WERI-Rb-1 (cell line): ENCODE measurements around the gene LHX4.

Source experiments
- DNase-seq: peaks from one replicate; pipeline ENCODE4 v3.0.0-alpha.2; 2020
- H3K27ac ChIP-seq: fragments of 250-450 bp; sonication (Bioruptor Pico); 2 replicates; pipeline ENCODE4 v1.5.1; 2020; ENCODE audit warnings: mild to moderate bottlenecking, moderate library complexity
- H3K27me3 ChIP-seq: fragments of 250-450 bp; sonication (Bioruptor Pico); 2 replicates; pipeline ENCODE4 v1.5.1; 2021; ENCODE audit warnings: mild to moderate bottlenecking, low read depth, moderate library complexity; ENCODE audit not compliant: insufficient read depth, severe bottlenecking
- H3K36me3 ChIP-seq: fragments of 250-450 bp; sonication (Bioruptor Pico); 2 replicates; pipeline ENCODE4 v1.5.1; 2020; ENCODE audit warnings: mild to moderate bottlenecking, moderate library complexity
- H3K4me3 ChIP-seq: 2 replicates; pipeline ENCODE4 v1.5.1; 2011; ENCODE audit warnings: low read depth, mild to moderate bottlenecking, control low read depth, low read length
- H3K9me3 ChIP-seq: fragments of 250-450 bp; sonication (Bioruptor Pico); 2 replicates; pipeline ENCODE4 v1.5.1; 2021; ENCODE audit warnings: mild to moderate bottlenecking, moderate library complexity; ENCODE audit not compliant: severe bottlenecking
- TF ChIP-seq, protein P1 (sequence below): IDR thresholded peaks from 2 replicates; pipeline ENCODE4 v1.5.1; 2011; ENCODE audit warnings: low read depth, mild to moderate bottlenecking, control low read depth, inconsistent platforms, low read length

Gene LHX4

DNA sequence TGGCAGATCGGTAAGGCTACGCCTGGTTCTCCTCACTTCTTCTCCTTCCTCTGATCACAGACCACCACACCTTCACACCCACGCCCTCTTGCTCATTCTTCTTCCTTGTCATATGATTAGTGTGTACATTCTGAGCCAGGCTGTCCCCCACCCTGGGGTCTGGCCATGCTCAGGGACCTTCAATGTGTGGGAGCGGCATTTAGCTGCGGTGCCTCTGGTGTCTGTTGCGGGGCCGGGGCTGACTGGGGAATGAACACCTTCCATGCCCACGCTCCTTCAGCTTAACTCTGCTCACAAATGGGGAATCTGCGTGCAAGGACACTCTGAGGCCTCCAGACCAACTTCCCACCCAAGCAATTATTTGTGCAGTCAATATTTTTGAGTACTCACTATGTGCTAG is 46.0 kb upstream of the LHX4 start:
- Histone ChIP-seq H3K4me3 (no peak overlapping the region), H3K27me3 (no peaks in the 10 kb centered on the region), H3K9me3 (no peaks in the 10 kb centered on the region), H3K27ac (no peak overlapping the region), H3K36me3 (peaks cover 2% of the 10 kb centered on the region; the same call in 1 of the 2 replicates)
- TF ChIP-seq, protein P1, sequence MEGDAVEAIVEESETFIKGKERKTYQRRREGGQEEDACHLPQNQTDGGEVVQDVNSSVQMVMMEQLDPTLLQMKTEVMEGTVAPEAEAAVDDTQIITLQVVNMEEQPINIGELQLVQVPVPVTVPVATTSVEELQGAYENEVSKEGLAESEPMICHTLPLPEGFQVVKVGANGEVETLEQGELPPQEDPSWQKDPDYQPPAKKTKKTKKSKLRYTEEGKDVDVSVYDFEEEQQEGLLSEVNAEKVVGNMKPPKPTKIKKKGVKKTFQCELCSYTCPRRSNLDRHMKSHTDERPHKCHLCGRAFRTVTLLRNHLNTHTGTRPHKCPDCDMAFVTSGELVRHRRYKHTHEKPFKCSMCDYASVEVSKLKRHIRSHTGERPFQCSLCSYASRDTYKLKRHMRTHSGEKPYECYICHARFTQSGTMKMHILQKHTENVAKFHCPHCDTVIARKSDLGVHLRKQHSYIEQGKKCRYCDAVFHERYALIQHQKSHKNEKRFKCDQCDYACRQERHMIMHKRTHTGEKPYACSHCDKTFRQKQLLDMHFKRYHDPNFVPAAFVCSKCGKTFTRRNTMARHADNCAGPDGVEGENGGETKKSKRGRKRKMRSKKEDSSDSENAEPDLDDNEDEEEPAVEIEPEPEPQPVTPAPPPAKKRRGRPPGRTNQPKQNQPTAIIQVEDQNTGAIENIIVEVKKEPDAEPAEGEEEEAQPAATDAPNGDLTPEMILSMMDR: no peak
- no peak for DNase-seq

DNA sequence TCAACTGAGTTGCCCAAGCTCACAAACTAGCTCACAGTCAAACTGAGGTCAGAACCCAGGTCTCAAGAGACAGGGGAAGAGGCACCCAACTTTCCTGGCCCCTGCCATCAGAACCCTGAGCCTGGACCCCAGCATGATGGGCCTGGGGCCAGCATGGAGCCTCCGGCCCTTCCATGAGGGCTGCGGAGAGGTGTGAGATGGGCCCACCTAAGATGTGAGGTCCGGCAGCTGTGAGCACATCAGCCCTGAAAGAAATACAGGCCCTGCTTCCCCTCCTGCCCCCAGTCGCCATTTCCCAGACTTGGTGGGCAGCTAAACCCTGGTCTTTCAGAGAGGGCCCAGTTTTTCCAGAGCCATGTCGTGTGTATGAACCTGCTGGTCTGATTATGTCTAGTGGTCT is 44.8 kb upstream of the LHX4 start:
- Histone ChIP-seq H3K4me3 (no peak overlapping the region), H3K9me3 (no peaks in the 10 kb centered on the region), H3K27me3 (no peaks in the 10 kb centered on the region), H3K36me3 (peaks cover 6% of the 10 kb centered on the region), H3K27ac (no peak overlapping the region)
- TF ChIP-seq, protein P1: no peak
- DNase-seq: no peak

DNA sequence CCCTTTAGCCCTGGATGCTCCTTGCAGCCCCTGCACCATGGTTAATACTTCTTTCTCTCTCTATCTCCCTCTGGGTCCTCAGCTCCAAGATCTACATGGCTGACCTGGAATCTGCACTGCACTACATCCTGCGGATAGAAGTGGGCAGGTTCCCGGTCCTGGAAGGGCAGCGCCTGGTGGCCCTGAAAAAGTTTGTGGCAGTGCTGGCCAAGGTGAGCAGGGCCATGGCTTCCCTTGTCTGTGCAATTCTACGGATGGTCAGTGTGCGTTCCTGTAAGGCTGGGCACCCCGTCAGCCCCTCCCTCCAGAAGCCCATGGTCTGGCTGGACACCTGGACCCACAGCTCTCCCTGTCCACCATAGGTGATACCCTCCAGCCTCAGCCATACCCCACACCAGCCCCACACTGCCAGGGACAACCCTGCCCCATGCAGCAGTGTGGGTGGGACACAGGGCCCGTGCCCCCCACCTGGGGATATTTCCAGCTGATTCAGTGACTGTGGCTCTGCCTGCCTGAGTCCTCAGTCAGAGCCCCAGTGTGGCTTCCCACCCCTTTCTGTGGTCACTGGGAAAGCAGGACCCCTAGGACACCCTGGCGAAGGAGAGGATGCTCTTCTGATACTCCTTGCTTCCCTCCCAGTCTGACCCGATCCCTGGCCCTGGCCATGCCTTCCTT is 44.0 kb upstream of the LHX4 start:
- no peaks in the 10 kb centered on the region for H3K27me3 ChIP-seq
- peaks cover 6% of the 10 kb centered on the region for H3K36me3 ChIP-seq
- H3K27ac ChIP-seq: no peak overlapping the region
- H3K4me3 ChIP-seq: no peak overlapping the region
- TF ChIP-seq, protein P1: no peak
- no peaks in the 10 kb centered on the region for H3K9me3 ChIP-seq
- no peak for DNase-seq

DNA sequence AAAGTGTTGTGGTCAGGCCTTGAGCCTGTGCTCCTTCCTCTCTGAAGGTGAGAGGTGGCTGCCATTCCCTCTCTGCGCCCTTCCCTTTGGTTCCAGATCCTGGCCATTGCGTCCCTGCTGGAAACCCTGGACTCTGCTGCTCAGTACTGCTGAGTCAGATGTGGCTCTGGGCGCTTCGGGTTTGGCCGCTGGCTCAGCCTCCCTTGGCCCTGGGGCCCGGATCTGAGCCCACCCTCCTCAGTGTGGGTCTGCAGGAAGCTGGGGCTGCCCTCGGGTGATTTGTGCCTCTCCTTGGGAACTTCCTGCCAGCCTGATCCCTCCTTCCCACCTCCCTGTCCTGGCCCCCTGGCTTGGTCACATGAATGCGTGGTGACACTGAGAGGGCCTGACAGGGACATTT is 43.2 kb upstream of the LHX4 start:
- no peak overlapping the region for H3K4me3 ChIP-seq
- peaks cover 6% of the 10 kb centered on the region for H3K36me3 ChIP-seq
- no peak for DNase-seq
- no peaks in the 10 kb centered on the region for H3K27me3 ChIP-seq
- H3K9me3 ChIP-seq: no peaks in the 10 kb centered on the region
- no peak overlapping the region for H3K27ac ChIP-seq
- TF ChIP-seq, protein P1: no peak

DNA sequence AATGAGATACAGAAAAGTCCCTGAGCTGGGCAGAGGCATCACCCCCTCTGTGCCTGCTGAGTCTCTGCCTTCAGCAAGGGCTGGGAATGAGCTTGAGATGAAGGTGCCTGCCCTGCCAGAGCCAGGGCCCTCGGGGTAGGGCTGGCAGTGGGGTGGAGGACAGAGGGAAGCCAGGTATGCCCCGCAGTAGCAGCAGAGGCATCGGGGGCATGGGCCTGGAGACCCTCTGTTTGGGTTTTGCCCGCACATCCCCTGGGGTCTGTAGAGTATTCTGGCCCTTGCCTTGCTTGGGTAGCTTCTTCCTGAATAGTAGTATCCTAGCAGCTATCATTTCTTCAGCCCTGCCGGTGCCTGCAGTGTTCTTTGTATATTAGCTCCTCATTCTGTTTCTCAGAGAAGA is 42.4 kb upstream of the LHX4 start:
- Histone ChIP-seq H3K4me3 (no peak overlapping the region), H3K27me3 (no peaks in the 10 kb centered on the region), H3K36me3 (peaks cover 6% of the 10 kb centered on the region), H3K27ac (no peak overlapping the region), H3K9me3 (no peaks in the 10 kb centered on the region)
- TF ChIP-seq, protein P1: no peak
- no peak for DNase-seq

DNA sequence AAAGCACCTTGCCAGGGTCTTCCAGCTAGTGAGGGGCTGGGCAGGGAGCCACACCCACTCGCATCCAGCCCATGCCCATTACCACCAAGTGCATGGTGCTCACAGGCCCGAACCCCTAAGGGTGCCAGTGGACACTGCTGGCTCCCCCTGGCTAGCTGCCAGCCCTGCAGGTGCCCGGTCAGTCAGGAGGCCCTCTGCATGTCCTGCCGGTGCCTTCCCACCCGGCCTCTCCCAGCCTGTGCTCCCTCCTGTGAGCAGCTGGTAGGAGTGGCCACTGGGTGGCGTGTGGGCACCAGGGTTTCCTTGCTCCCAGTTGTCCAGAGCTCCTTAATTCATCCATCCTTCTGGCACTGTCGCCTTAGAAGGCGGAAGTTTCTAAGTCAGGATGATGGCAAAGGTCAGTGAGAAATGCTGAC is 42.0 kb upstream of the LHX4 start:
- Histone ChIP-seq H3K4me3 (peak overlapping the region; percentile 15; the same call in 1 of the 2 replicates), H3K36me3 (peaks cover 6% of the 10 kb centered on the region), H3K9me3 (no peaks in the 10 kb centered on the region), H3K27ac (peak overlapping the region; percentile 15; the same call in 1 of the 2 replicates), H3K27me3 (no peaks in the 10 kb centered on the region)
- TF ChIP-seq, protein P1: peak; percentile 98
- DNase-seq: peak; percentile 93
